SH-SY5Y (cell line): ENCODE measurements around the gene MAP1LC3A.

Experiments used
- GATA2 ChIP-seq: IDR thresholded peaks from 2 replicates; pipeline ENCODE4 v1.6.1; 2011; ENCODE audit warnings: mild to moderate bottlenecking, low read depth, low read length
- GATA3 ChIP-seq: IDR thresholded peaks from 2 replicates; pipeline ENCODE4 v1.6.1; 2011; ENCODE audit warnings: low read depth, mild to moderate bottlenecking, low read length, moderate library complexity

DNA sequence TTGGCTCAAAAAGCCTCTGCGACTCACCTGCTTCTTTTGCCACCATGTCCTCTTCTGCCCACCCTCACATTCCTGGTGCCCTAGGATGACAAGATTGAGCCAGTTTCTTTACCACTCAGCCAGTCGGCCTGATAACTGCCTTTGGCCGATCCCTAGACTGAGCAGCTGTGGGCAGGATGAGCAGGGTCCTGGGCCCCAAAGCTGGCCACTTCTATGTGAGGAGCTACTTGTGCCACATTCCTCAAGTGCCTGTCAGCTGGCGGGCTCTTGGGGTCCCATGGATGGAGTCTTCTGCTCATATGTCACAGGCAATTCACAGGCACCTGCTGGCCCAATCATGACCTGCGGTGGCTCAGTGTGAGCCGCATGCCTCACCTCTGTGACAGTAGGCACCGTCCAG lies 25.8 kb upstream of the MAP1LC3A start:
- TF ChIP-seq GATA2 (no peak), GATA3 (no peak)
